NCI-H1105 (cell line): Measurements from ENCODE around the gene KRTAP4-9.
"Not testable (repeated sequence)": the region's sequence is repeated elsewhere in the genome, so short reads cannot be mapped to it uniquely, and the experiment has no call there.

Source experiments
- DNase-seq: peaks from one replicate; lab custom pipeline; 2025; lab: John Stamatoyannopoulos, UW

KRTAP4-9 gene

DNA sequence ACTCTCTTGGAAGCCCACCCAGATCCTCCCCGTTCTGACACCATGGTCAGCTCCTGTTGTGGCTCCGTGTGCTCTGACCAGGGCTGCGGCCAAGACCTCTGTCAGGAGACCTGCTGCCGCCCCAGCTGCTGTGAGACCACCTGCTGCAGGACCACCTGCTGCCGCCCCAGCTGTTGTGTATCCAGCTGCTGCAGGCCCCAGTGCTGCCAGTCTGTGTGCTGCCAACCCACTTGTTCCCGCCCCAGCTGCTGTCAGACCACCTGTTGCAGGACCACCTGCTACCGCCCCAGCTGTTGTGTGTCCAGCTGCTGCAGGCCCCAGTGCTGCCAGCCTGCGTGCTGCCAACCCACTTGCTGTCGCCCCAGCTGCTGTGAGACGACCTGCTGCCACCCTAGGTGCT, at the start of gene KRTAP4-9:
Gene KRTAP4-9, plus strand, starts transcription at position 43 of the 400 bp plus-strand sequence. Its CDS starts 0 bp downstream, at position 43.
- not testable (repeated sequence) for DNase-seq

DNA sequence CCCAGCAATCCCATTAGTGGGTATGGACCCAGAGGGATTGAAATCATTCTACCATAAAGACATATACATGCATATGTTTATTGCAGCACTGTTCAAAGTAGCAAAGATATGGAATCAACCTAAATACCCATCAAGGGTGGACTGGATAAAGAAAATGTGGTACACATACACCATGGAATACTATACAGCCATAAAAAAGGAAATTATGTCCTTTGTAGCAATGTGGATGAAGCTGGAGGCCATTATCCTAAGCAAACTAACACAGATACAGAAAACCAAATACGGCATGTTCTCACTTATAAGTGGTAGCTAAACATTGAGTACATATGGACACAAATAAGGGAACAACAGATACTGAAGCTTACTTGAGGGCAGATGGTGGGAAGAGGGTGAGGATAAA, 47.6 kb upstream of the KRTAP4-9 start:
- no peak for DNase-seq

DNA sequence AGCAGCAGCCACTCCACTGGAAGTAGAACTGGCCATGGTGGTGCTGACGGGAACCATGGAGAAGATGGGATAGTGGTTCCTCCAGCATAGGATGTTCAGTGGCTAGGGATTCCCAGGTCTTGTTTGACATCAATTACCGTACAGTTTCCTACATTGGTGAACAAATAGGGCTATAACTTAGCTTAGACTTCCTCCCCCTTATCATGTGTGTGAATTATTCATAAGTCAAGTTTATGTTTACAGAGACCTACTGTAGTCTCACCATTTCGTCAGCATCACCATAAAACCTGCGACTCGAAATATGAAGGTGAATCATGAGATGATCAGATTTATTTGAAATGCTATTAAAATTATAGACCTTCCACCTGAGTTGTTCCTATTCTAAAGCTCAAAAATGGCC, 46.4 kb upstream of the KRTAP4-9 start:
- DNase-seq, result no peak

DNA sequence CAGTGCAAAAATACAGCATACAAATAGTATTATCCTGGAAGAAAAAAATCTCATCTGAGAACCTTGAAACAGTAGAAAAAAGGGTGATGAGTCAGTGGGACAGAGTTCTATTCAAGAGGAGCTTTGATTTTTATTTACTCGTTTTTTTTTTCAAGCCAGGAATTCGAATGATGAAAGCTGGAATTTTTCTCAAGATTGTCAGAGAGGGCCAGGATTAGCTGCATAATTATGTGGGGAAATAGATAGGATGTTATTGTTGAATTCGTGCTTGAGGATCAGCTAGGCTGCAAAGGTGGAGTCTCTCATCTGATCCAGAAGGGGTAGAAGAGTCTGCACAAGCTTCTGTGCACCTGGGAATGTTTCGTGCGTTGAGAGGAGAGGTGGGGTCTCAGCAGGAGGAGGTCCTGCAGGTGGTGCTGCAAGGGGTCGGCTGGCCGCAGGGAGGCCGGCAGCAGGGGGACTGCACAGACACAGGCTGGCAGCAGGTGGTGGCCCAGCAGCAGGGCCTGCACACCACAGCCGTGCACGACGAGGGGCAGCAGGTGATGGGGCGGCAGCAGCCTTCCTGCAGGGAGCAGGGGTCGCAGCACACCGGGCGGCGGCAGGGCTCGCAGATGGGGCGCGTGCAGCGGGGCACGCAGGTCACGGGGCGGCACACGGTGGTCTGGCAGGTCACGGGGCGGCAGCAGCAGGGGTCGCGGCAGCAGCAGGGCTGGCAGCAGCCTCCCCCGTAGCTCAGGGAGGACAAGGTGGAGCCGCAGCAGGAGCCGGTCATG, 45.7 kb upstream of the KRTAP4-9 start:
- DNase-seq, result not testable (repeated sequence)

- DNase-seq, result no peak
These were observed 45.1 kb upstream of the KRTAP4-9 start, which contains the start of gene KRTAP2-3 for GRCh38 chr17:41060052-41060604. KRTAP2-3 (minus strand) TSS chr17:41060114; CDS start chr17:41060050, 64 bp downstream.

GRCh38 chr17:41061964-41062363, 43.2 kb upstream of the KRTAP4-9 start:
- no peak for DNase-seq

GRCh38 chr17:41063449-41063848, 41.7 kb upstream of the KRTAP4-9 start:
- DNase-seq, result no peak

- no peak for DNase-seq
These were observed 40.9 kb upstream of the KRTAP4-9 start for GRCh38 chr17:41064301-41064700.

GRCh38 chr17:41065016-41065689, 40.0 kb upstream of the KRTAP4-9 start:
- not testable (repeated sequence) for DNase-seq

GRCh38 chr17:41065829-41066624, 39.2 kb upstream of the KRTAP4-9 start, which contains the start of gene KRTAP2-4:
KRTAP2-4 (minus strand) TSS chr17:41065879; CDS start chr17:41065845, 34 bp downstream.
- DNase-seq, result no peak

DNA sequence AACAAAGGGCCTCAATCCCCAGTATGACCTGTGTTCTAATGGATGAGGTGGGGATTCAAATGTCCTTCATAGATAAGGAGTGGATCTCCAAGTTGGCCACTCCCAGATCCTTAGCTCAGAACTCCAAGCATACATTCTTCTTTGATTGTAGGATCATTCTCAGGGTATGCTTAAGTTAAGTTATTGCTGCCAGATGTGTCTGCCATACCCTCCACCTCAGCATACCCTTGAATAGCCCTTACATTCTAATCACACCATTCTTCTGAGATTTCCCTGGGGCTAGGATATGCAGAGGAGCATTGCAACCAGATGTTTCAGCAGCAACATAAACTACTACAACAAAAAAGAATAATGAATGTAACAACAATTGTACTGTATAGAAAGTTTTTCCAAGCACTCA, 37.9 kb upstream of the KRTAP4-9 start:
- DNase-seq, result no peak

- DNase-seq, result no peak
These were observed 36.2 kb upstream of the KRTAP4-9 start for GRCh38 chr17:41069031-41069430.

DNA sequence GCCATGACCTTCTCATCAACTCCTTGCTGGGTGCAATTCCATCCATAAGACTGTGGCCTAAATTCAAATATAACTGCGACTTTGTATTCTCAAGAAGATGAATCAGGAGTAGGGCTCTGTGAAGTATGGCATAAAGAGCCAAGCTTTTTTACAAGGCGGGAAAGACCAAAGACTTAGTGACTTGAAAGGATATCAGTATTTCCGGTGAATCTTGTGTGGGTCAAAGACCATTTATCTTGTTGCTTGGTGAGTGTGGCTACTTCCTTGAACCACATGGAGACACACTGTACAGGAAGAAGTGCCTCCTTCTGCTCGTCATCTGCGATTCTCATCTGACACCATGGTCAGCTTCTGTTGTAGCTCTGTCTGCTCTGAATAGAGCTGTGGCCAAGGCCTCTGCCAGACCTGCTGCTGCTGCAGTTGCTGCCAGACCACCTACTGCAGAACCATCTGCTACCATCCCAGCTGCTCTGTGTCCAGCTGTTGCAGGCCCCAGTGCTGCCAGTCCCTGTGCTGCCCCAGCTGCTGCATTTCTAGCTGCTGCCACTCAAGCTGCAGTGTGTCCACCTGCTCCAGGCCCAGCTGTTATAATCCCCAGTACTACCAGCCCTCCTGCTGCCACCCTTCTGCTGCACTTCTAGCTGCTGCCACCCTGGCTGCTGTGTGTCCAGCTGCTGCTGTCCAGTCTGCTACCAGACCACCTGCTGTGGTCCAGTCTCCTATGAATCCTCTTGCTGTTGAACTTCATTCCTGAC, 33.4 kb upstream of the KRTAP4-9 start:
- DNase-seq, result no peak

- DNase-seq, result no peak
These were observed 31.5 kb upstream of the KRTAP4-9 start for GRCh38 chr17:41073676-41074075.

DNA sequence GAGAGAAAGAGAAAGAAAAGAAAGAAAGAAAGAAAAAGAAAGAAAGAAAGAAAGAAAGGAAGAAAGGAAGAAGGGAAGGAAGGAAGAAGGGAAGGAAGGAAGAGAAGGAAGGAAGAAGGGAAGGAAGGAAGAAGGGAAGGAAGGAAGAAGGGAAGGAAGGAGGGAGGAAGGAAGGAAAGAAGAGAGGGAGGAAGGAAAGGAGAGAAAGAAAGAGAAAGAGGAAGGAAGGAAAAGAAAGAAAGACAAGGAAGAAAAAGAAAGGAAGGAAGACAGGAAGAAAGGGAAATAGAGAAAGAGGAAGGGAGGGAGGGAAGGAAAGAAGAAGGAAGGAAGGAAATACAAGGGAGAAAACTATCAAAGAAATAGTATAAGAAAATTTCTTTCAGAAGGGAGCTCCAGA, 28.4 kb upstream of the KRTAP4-9 start:
- no peak for DNase-seq

DNA sequence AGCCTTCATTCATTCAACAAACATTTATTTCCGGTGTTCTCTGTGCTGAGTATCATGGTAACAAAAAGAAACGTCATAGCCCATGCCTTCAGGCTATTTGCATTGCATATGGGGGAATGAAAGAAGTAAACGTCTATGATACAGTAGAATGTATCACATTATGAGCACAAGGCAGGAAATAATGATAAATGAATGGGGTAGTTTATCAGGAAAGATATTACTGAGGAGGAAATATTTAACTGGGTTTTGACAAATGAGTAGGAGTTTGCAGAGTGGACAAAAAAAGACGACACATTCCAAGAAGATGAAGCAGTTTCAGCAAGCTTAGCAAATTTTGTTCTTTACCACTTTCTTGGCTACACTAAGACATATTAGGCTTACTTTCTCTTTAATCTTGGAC, 22.6 kb upstream of the KRTAP4-9 start:
- no peak for DNase-seq

DNA sequence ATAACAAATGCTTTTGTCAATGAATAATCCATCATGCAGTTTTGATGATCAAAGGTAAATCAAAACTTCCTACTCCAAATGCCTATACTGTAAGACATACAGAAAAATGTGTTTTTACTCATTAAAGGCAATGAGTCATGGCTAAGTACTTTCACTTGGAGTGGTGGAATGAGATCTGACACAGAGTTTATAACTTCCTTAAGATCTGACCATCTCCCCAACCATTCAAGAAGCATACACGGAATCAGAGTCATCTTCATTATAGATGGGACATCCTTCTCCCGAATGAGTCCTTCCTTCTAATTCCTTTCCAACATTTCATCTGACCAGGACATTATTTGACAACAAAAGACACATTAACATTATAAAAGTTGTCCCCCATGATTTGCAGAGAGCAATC, 21.8 kb upstream of the KRTAP4-9 start:
- not testable (repeated sequence) for DNase-seq

- DNase-seq, result not testable (repeated sequence)
These were observed 20.9 kb upstream of the KRTAP4-9 start, which contains the start of gene KRTAP4-7 for GRCh38 chr17:41084100-41084856. KRTAP4-7 (plus strand) TSS chr17:41084150; CDS start chr17:41084207, 57 bp downstream.

GRCh38 chr17:41088760-41089352, 16.3 kb upstream of the KRTAP4-9 start:
- not testable (repeated sequence) for DNase-seq

DNA sequence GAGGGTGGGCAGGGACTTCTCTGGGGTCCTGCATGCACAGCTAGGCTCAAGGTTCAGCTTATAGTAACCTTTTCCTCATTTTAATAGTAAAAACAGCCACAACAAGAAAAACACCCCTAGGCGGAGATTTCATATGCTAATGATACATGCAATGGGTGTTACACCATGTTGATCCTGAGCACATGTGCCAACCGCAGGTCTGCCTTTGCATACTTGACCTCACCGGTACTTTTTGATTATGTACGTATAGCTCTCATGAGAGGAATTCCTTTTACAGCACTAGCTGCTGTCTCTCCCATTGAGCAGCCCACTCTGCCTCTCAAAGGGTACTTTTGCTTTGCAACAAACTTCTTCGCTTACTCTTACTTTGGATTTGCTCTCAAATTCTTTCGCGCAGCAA, 9.1 kb upstream of the KRTAP4-9 start:
- DNase-seq, result no peak
